Activated CD4-positive, alpha-beta T cell treated with anti-CD3 and anti-CD28 coated beads, Interleukin-2, amount 50 U/mL, for 4 hours (primary cell): ENCODE data around the gene AK9.
A peak's percentile ranks its signal among the peaks of the same experiment; 100 is the strongest.

ENCODE experiments used
- DNase-seq, 2 experiments: peaks; one replicate each; pipeline ENCODE4 v3.0.0-alpha.2; 2020

The AK9 gene

GRCh38 chr6:109454496-109455436 is 236.2 kb downstream of the AK9 start:
- peak; percentile 43 to 52 for DNase-seq

- no peak for DNase-seq
These were observed 237.2 kb downstream of the AK9 start for GRCh38 chr6:109453594-109454495.

GRCh38 chr6:109453156-109453555 is 237.8 kb downstream of the AK9 start:
- DNase-seq, result no peak

GRCh38 chr6:109452181-109452580 is 238.8 kb downstream of the AK9 start:
- DNase-seq, result no peak

- no peak for DNase-seq
These were observed 239.6 kb downstream of the AK9 start for GRCh38 chr6:109451376-109451775.

GRCh38 chr6:109450801-109451200 is 240.2 kb downstream of the AK9 start:
- DNase-seq, result no peak

- DNase-seq, result no peak
These were observed 241.0 kb downstream of the AK9 start for GRCh38 chr6:109449795-109450673.

GRCh38 chr6:109449064-109449794 is 241.8 kb downstream of the AK9 start:
- DNase-seq, result no peak

GRCh38 chr6:109448615-109449014 is 242.4 kb downstream of the AK9 start:
- DNase-seq, result no peak

GRCh38 chr6:109447878-109448555 is 243.0 kb downstream of the AK9 start:
- no peak for DNase-seq

- no peak for DNase-seq
These were observed 243.9 kb downstream of the AK9 start for GRCh38 chr6:109447087-109447486.

- DNase-seq, result no peak
These were observed 244.5 kb downstream of the AK9 start for GRCh38 chr6:109446541-109446940.

GRCh38 chr6:109446072-109446471 is 244.9 kb downstream of the AK9 start:
- DNase-seq, result no peak

- DNase-seq, result no peak
These were observed 245.6 kb downstream of the AK9 start for GRCh38 chr6:109445382-109445781.

GRCh38 chr6:109443425-109443950 is 247.5 kb downstream of the AK9 start:
- DNase-seq, result no peak
